ENCODE measurements around the gene RAB40C.

RAB40C gene

GRCh38 chr16:677316-678190 lies 87.7 kb downstream of the RAB40C start:
- TF ChIP-seq FOXM1 (IDR thresholded peaks at IDR 0.05; ENCODE audit: borderline replicate concordance) (no peak), SUZ12 (IDR thresholded peaks at IDR 0.05) (no peak), NFRKB (IDR thresholded peaks at IDR 0.05) (no peak), ARNT (IDR thresholded peaks at IDR 0.05) (no peak), FOXA1 (IDR thresholded peaks at IDR 0.05) (no peak), TARDBP (IDR thresholded peaks at IDR 0.05) (no peak)
- CTCF ChIA-PET, result no interaction called here
- POLR2A ChIA-PET, result interaction anchor here (1.9 to 2.9 kb wide), 2 partner anchors 12 to 29 kb away, joined by 11 to 16 read pairs; partner anchors contain the start of genes WDR24 and WDR90
- DNase-seq (ENCODE audit: extremely low spot score), result no peak

GRCh38 chr16:678209-678857 lies 88.5 kb downstream of the RAB40C start:
- CTCF ChIA-PET, result interaction anchor here (0.7 to 1.4 kb wide), 2 partner anchors 15 to 18 kb away, joined by 5 to 9 read pairs; no protein-coding TSS in a partner anchor
- no peak for DNase-seq (ENCODE audit: extremely low spot score)
- POLR2A ChIA-PET, result interaction anchor here (1.9 to 2.9 kb wide), 3 partner anchors 9 to 30 kb away, joined by 9 to 16 read pairs (median 11); partner anchors contain the start of genes WDR24 and WDR90
- TF ChIP-seq ELF4 (IDR thresholded peaks at IDR 0.05), result no peak
- no peak for TF ChIP-seq ARNT (IDR thresholded peaks at IDR 0.05)
- no peak for TF ChIP-seq CTBP1 (IDR thresholded peaks at IDR 0.05; ENCODE audit: borderline replicate concordance)
- no peak for TF ChIP-seq L3MBTL2 (conservative IDR thresholded peaks at IDR 0.05)
